Peyer's patch (tissue), 4 donors: ENCODE results near the gene FCSK. TPM values are rescaled to one million over a fixed set of nuclear protein-coding genes. Genes with fewer than 3 reads are reported as not detected.

Experiments used
- DNase-seq, 3 donors: peaks; one replicate each; pipeline ENCODE4 v3.0.0-alpha.2; 2017 to 2019
- H3K27ac ChIP-seq, 4 donors: fragments of 200-600 bp; sonication (generic); one replicate each; pipeline ENCODE4 v1.5.1; 2016 to 2019
- H3K27me3 ChIP-seq, 2 donors: fragments of 200-600 bp; sonication (generic); one replicate each; pipeline ENCODE4 v1.5.1; 2019
- H3K36me3 ChIP-seq, 3 donors: fragments of 200-600 bp; sonication (generic); one replicate each; pipeline ENCODE4 v1.5.1; 2016 to 2019
- H3K4me1 ChIP-seq, 4 donors: fragments of 200-600 bp; sonication (generic); one replicate each; pipeline ENCODE4 v1.5.1; 2016 to 2019
- H3K4me3 ChIP-seq, 4 donors: fragments of 200-600 bp; sonication (generic); 1 replicate in 3 of 4; 2 replicates in 1 of 4; pipeline ENCODE4 v1.5.1; 2016 to 2019; ENCODE audit warnings: mild to moderate bottlenecking in 1 of 4
- H3K9me3 ChIP-seq, 4 donors: fragments of 200-600 bp; sonication (generic); one replicate each; pipeline ENCODE4 v1.5.1; 2016 to 2019; ENCODE audit warnings: mild to moderate bottlenecking in 1 of 4
- POLR2A ChIP-seq, 2 donors: fragments of 450-650 bp; IDR thresholded peaks; one replicate each; pipeline ENCODE4 v1.5.1; 2017; ENCODE audit warnings: antibody characterized with exemption in 2 of 2, mild to moderate bottlenecking in 2 of 2, moderate library complexity in 2 of 2
- total RNA-seq, 4 donors: library from RNA; depleted of rRNA; stranded (reverse); fragments of >200 nt; gene quantifications; one replicate each; pipeline ENCODE4 v1.1.0, GENCODE V29; 2016
- TF ChIP-seq, protein P1 (sequence below), 6 experiments: fragments of 450-650 bp in 4 of 6; fragments of 200-600 bp in 2 of 6; sonication (generic) in 1 of 6; IDR thresholded peaks; one replicate each; pipeline ENCODE4 v1.5.1; 2017 to 2019; ENCODE audit warnings: antibody characterized with exemption in 6 of 6, mild to moderate bottlenecking in 3 of 6, moderate library complexity in 1 of 6

Gene FCSK
- total RNA-seq, 4 donors from 2014 or later = 32.2 to 127 (median 52.9) TPM

DNA sequence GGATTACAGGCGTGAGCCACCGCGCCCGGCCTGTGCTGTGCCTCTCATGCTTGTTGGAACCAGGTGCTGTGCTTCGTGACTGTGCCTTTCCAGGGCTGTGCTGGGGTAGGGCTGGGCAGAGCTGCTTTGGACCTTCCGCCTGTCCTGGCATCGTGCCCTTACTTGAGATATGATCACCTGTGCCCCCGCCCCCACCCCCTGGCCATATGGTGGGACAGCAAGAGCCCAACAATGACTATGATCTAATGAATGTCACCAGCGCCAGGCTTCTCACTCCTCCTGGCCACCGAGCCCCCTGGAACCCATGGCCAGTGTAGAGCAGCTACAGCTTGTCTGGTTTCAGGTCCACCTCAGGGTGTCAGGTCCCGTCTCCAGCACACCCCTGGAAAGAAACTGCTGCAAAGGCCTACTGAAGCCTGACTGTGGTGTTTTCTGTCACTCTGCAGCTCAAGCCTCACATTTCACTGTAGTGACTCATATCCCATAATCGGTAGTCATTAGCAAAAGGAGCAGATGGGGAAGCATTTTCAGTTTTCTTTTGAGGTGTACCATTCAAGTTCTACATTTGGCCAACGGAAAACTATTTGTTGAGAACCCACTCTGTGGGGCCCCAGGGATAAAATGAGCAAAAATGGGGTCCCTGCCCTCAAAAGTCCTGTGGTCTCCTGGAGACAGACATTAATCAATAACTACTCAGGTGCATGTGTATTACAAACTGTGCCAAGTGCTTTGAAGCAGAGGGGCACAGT is 22.1 kb downstream of the FCSK start:
- no peak overlapping the region for H3K4me3 ChIP-seq
- no peaks in the 10 kb centered on the region for H3K4me1 ChIP-seq
- no peaks in the 10 kb centered on the region for H3K27me3 ChIP-seq
- no peak for TF ChIP-seq POLR2A (IDR thresholded peaks at IDR 0.05)
- TF ChIP-seq, protein P1, sequence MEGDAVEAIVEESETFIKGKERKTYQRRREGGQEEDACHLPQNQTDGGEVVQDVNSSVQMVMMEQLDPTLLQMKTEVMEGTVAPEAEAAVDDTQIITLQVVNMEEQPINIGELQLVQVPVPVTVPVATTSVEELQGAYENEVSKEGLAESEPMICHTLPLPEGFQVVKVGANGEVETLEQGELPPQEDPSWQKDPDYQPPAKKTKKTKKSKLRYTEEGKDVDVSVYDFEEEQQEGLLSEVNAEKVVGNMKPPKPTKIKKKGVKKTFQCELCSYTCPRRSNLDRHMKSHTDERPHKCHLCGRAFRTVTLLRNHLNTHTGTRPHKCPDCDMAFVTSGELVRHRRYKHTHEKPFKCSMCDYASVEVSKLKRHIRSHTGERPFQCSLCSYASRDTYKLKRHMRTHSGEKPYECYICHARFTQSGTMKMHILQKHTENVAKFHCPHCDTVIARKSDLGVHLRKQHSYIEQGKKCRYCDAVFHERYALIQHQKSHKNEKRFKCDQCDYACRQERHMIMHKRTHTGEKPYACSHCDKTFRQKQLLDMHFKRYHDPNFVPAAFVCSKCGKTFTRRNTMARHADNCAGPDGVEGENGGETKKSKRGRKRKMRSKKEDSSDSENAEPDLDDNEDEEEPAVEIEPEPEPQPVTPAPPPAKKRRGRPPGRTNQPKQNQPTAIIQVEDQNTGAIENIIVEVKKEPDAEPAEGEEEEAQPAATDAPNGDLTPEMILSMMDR (IDR thresholded peaks at IDR 0.05) = no peak
- H3K9me3 ChIP-seq = no peaks in the 10 kb centered on the region
- DNase-seq = no peak
- peaks cover 0 to 66% (median 0%) of the 10 kb centered on the region in 3 donors for H3K36me3 ChIP-seq
- peak overlapping the region in 1 of 4 donors; percentile 13 for H3K27ac ChIP-seq

DNA sequence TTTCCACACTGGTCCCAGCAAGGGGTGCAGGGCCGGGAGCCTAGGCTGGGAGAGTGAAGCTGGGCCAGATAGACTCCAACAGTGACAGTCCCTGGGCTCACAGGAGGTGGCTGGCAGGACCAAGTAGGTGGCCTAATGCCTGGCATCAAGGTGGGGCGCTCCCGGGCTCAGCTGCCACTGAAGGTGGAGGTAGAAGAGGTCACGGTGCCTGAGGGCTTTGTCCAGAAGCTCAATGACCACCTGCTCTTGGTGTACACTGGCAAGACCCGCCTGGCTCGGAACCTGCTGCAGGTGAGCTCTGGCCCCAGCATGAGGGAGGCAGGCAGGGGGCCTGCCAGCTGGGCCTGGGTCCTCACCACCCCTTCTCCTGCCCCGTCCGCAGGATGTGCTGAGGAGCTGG is 23.8 kb downstream of the FCSK start:
- no peak overlapping the region for H3K4me3 ChIP-seq
- H3K4me1 ChIP-seq = no peaks in the 10 kb centered on the region
- no peaks in the 10 kb centered on the region for H3K27me3 ChIP-seq
- no peak for DNase-seq
- H3K27ac ChIP-seq = no peak overlapping the region
- TF ChIP-seq POLR2A (IDR thresholded peaks at IDR 0.05) = no peak
- TF ChIP-seq, protein P1 (IDR thresholded peaks at IDR 0.05) = no peak
- H3K9me3 ChIP-seq = no peaks in the 10 kb centered on the region
- H3K36me3 ChIP-seq = peaks cover 0 to 71% (median 0%) of the 10 kb centered on the region in 3 donors

DNA sequence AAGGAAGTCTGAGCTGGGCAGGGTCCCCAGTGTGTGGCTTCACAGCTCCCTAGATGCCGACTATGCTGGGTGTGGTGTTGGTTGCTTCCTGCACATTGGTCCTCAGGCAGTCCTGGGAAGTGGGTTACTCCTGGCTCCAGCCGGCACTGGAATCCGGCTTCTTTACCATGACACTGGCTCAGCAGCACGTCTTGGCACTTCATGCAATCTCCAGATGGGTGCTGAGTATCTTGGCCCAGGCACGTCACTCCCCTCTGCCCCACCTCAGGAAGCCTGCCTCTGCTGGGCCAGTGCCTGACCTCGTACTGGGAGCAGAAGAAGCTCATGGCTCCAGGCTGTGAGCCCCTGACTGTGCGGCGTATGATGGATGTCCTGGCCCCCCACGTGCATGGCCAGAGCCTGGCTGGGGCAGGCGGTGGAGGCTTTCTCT is 24.5 kb downstream of the FCSK start:
- DNase-seq = no peak
- Histone ChIP-seq H3K27ac (no peak overlapping the region), H3K9me3 (no peaks in the 10 kb centered on the region), H3K4me3 (no peak overlapping the region), H3K27me3 (no peaks in the 10 kb centered on the region), H3K36me3 (peaks cover 0 to 71% (median 0%) of the 10 kb centered on the region in 3 donors), H3K4me1 (no peaks in the 10 kb centered on the region)
- TF ChIP-seq POLR2A (IDR thresholded peaks at IDR 0.05) = no peak
- TF ChIP-seq, protein P1 (IDR thresholded peaks at IDR 0.05) = no peak

DNA sequence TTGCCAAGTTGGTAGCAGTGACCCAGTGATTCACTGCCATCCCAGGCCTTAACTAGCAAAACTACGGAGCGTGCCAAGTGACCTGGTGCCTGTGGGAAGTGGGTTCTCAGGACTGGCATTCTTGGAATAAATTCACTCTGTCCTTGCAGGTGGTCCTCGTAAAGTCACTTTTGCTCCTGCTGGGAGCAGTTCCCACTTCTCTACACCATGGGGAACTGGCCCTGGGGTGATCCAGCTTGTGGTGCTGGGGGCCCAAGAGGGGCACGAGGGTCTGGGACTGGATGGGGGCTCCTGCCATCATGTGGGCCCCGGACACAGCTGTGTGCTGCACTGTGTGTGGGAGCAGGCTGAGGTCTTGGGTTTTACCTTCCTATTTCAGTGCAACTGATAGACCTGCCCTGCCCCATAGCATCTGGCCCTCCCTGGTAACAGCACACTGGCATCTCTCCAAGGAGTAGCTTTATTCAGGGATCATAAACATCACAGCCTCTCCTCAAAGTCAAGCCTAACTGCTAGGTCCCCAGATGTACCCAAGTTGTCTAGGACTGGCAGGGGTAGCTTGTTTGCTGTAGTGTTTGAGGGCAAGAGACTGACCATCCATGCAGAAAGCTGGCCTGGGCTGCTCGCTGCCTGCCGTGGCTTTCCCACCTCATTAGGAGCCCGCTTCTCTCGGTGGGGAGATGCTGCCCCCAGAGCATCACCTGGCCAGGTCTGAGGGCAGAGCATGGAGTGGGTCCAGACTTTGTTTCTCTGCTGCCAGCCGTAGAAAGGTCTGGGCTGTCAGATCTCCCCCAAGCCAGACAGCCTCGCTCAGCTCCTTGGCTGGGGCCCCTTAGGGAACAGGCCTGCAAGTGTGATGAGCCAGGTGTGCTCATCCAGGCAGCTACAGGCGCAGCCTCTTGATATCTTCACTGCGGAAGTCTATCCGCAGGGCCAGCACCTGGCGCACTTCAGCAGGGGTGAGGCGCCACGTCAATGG is 26.0 kb downstream of the FCSK start:
- Histone ChIP-seq H3K27ac (no peak overlapping the region), H3K4me3 (no peak overlapping the region), H3K27me3 (no peaks in the 10 kb centered on the region), H3K9me3 (no peaks in the 10 kb centered on the region), H3K36me3 (peaks cover 0 to 70% (median 0%) of the 10 kb centered on the region in 3 donors), H3K4me1 (no peaks in the 10 kb centered on the region)
- DNase-seq = no peak
- TF ChIP-seq, protein P1 (IDR thresholded peaks at IDR 0.05) = no peak
- no peak for TF ChIP-seq POLR2A (IDR thresholded peaks at IDR 0.05)

DNA sequence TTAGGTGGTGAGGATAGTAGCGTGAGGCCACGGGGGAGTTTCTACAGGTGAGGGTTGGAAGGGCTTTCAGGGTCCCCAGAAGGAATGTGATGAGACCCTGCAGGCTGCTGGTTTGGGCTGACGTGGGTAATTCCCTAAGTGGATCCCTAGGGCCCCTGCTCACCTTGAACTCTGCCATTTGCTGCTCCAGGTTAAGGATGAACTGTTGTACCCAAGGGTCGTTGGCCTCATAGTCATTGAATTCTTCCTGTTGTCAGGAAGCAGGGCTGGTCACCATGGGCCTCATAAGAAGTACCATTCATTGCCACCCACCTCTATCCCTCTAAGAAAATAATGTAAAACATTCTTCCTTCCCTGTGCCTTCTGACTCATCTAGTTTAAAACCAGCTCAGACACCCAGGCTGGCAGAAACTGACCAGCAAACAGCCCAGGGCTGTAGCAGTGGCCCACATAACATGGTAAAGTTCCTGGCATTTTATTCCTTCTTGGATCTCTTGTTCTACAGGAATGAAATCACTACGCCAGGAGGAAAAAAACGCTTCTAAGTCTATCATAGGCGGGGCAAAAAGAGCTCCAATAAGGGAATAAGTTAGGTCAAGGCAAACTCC is 27.6 kb downstream of the FCSK start:
- peaks cover 0 to 82% (median 0%) of the 10 kb centered on the region in 3 donors for H3K36me3 ChIP-seq

More for the DNA sequence above, 27.6 kb downstream of the FCSK start:
- H3K4me3 ChIP-seq = no peak overlapping the region
- no peaks in the 10 kb centered on the region for H3K9me3 ChIP-seq
- H3K4me1 ChIP-seq = no peaks in the 10 kb centered on the region
- TF ChIP-seq, protein P1 (IDR thresholded peaks at IDR 0.05) = no peak
- TF ChIP-seq POLR2A (IDR thresholded peaks at IDR 0.05) = no peak
- no peaks in the 10 kb centered on the region for H3K27me3 ChIP-seq
- no peak overlapping the region for H3K27ac ChIP-seq
- no peak for DNase-seq
